GM21723 (cell line): ENCODE results near the gene SSMEM1.
A peak's percentile ranks its signal among the peaks of the same experiment; 100 is the strongest.
"Not testable (repeated sequence)": the region's sequence is repeated elsewhere in the genome, so short reads cannot be mapped to it uniquely, and the experiment has no call there.

Source experiments
- ATAC-seq: cut with Tn5 transposase; IDR thresholded peaks from one replicate; pipeline ENCODE4 v1.9.1; 2021; ENCODE audit warnings: mild to moderate bottlenecking, moderate library complexity; ENCODE audit not compliant: unreplicated experiment

The SSMEM1 gene

GRCh38 chr7:130207642-130208041 lies at the start of gene SSMEM1:
Gene SSMEM1 (plus strand): TSS chr7:130207860. CDS start chr7:130207911, 51 bp downstream.
- no peak for ATAC-seq

GRCh38 chr7:130160023-130160422 lies 47.6 kb upstream of the SSMEM1 start:
- ATAC-seq = no peak

- ATAC-seq = no peak
Observed at GRCh38 chr7:130160455-130160854, 47.2 kb upstream of the SSMEM1 start.

- no peak for ATAC-seq
Observed at GRCh38 chr7:130162196-130162595, 45.5 kb upstream of the SSMEM1 start.

- no peak for ATAC-seq
Observed at GRCh38 chr7:130174237-130174959, 33.3 kb upstream of the SSMEM1 start.

GRCh38 chr7:130178251-130178650 lies 29.4 kb upstream of the SSMEM1 start:
- ATAC-seq = no peak

- ATAC-seq = no peak
Observed at GRCh38 chr7:130179631-130180030, 28.0 kb upstream of the SSMEM1 start.

- ATAC-seq = no peak
Observed at GRCh38 chr7:130180571-130181262, 26.9 kb upstream of the SSMEM1 start.

- ATAC-seq = no peak
Observed at GRCh38 chr7:130181263-130181605, 26.4 kb upstream of the SSMEM1 start.

- peak; percentile 87 for ATAC-seq
Observed at GRCh38 chr7:130182990-130183389, 24.7 kb upstream of the SSMEM1 start.

- not testable (repeated sequence) for ATAC-seq
Observed at GRCh38 chr7:130184349-130184748, 23.3 kb upstream of the SSMEM1 start.

GRCh38 chr7:130187360-130187759 lies 20.3 kb upstream of the SSMEM1 start:
- ATAC-seq = no peak

GRCh38 chr7:130189343-130189742 lies 18.3 kb upstream of the SSMEM1 start:
- no peak for ATAC-seq

- no peak for ATAC-seq
Observed at GRCh38 chr7:130191791-130192190, 15.9 kb upstream of the SSMEM1 start.

- no peak for ATAC-seq
Observed at GRCh38 chr7:130195396-130195795, 12.3 kb upstream of the SSMEM1 start.

GRCh38 chr7:130196476-130196875 lies 11.2 kb upstream of the SSMEM1 start:
- ATAC-seq = no peak

GRCh38 chr7:130197094-130197493 lies 10.6 kb upstream of the SSMEM1 start:
- no peak for ATAC-seq

- ATAC-seq = no peak
Observed at GRCh38 chr7:130201796-130202195, 5.9 kb upstream of the SSMEM1 start.

GRCh38 chr7:130205084-130205947 lies 2.3 kb upstream of the SSMEM1 start, which contains the start of gene TMEM209:
Gene TMEM209 (minus strand): TSS chr7:130205406. CDS start chr7:130205375, 31 bp downstream.
- peak; percentile 94 for ATAC-seq

GRCh38 chr7:130207033-130207432 lies 627 bp upstream of the SSMEM1 start:
- ATAC-seq = no peak

- no peak for ATAC-seq
Observed at GRCh38 chr7:130208516-130208915, 856 bp downstream of the SSMEM1 start.
